ENCODE data around the gene LYRM7.

LYRM7 gene

DNA sequence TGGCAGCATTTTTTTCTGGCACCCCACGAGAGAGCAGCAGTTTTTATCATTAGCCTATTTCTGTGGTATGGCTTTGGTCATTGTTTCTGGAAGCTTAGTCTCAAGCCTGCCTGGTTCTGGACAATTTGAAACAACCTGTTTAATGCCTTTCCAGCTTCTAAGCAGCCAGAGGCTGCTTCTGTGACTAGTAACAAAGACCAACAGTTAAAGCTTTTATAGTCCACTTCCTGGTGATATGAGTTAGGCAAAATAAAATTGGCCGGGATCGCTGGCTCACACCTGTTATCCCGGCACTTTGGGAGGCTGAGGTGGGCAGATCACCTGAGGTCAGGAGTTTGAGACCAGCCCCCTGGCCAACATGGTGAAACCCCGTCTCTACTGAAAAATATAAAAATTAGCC is 24.0 kb downstream of the LYRM7 start:
- TF ChIP-seq FOXP2 (optimal IDR thresholded peaks at IDR 0.05; ENCODE audit: borderline replicate concordance, extremely low read depth, extremely low read length, insufficient read depth) (no peak), TAF1 (IDR thresholded peaks at IDR 0.05; ENCODE audit: borderline replicate concordance, insufficient read depth, low read length) (no peak), SIN3A (IDR thresholded peaks at IDR 0.05; ENCODE audit: borderline replicate concordance, insufficient read depth, low read length) (no peak), POLR2AphosphoS5 (IDR thresholded peaks at IDR 0.05; ENCODE audit: low read depth, low read length) (no peak), REST (IDR thresholded peaks at IDR 0.05; ENCODE audit: insufficient read depth in 1 of 2, low read depth in 2 of 2, low read length in 2 of 2) (no peak)

GRCh38 chr5:131195696-131196095 is 25.0 kb downstream of the LYRM7 start:
- TF ChIP-seq REST (IDR thresholded peaks at IDR 0.05; ENCODE audit: insufficient read depth in 1 of 2, low read depth in 2 of 2, low read length in 2 of 2) = no peak
- TF ChIP-seq POLR2AphosphoS5 (IDR thresholded peaks at IDR 0.05; ENCODE audit: low read depth, low read length) = no peak
- TF ChIP-seq SIN3A (IDR thresholded peaks at IDR 0.05; ENCODE audit: borderline replicate concordance, insufficient read depth, low read length) = no peak
- TF ChIP-seq FOXP2 (optimal IDR thresholded peaks at IDR 0.05; ENCODE audit: borderline replicate concordance, extremely low read depth, extremely low read length, insufficient read depth) = no peak
- TF ChIP-seq TAF1 (IDR thresholded peaks at IDR 0.05; ENCODE audit: borderline replicate concordance, insufficient read depth, low read length) = no peak

GRCh38 chr5:131196331-131196730 is 25.6 kb downstream of the LYRM7 start:
- TF ChIP-seq REST (IDR thresholded peaks at IDR 0.05; ENCODE audit: insufficient read depth in 1 of 2, low read depth in 2 of 2, low read length in 2 of 2) (no peak), FOXP2 (optimal IDR thresholded peaks at IDR 0.05; ENCODE audit: borderline replicate concordance, extremely low read depth, extremely low read length, insufficient read depth) (no peak), SIN3A (IDR thresholded peaks at IDR 0.05; ENCODE audit: borderline replicate concordance, insufficient read depth, low read length) (no peak), TAF1 (IDR thresholded peaks at IDR 0.05; ENCODE audit: borderline replicate concordance, insufficient read depth, low read length) (no peak), POLR2AphosphoS5 (IDR thresholded peaks at IDR 0.05; ENCODE audit: low read depth, low read length) (no peak)

DNA sequence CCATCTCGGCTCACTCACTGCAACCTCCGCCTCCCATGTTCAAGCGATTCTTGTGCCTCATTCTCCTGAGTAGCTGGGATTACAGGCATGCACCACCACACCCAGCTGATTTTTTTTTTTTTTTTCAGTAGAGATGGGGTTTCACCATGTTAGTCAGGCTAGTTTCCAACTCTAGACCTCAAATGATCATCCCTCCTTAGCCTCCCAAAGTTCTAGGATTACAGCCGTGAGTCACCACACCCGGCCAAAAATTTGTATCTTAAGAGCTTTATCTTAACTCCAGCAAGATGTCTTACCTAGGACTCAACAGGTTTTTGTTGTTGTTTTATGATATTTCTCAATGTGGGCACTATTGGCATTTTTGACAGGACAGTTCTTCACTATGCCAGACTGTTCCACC is 27.9 kb downstream of the LYRM7 start:
- TF ChIP-seq REST (IDR thresholded peaks at IDR 0.05; ENCODE audit: insufficient read depth in 1 of 2, low read depth in 2 of 2, low read length in 2 of 2) (no peak), POLR2AphosphoS5 (IDR thresholded peaks at IDR 0.05; ENCODE audit: low read depth, low read length) (no peak), TAF1 (IDR thresholded peaks at IDR 0.05; ENCODE audit: borderline replicate concordance, insufficient read depth, low read length) (no peak), FOXP2 (optimal IDR thresholded peaks at IDR 0.05; ENCODE audit: borderline replicate concordance, extremely low read depth, extremely low read length, insufficient read depth) (no peak), SIN3A (IDR thresholded peaks at IDR 0.05; ENCODE audit: borderline replicate concordance, insufficient read depth, low read length) (no peak)

DNA sequence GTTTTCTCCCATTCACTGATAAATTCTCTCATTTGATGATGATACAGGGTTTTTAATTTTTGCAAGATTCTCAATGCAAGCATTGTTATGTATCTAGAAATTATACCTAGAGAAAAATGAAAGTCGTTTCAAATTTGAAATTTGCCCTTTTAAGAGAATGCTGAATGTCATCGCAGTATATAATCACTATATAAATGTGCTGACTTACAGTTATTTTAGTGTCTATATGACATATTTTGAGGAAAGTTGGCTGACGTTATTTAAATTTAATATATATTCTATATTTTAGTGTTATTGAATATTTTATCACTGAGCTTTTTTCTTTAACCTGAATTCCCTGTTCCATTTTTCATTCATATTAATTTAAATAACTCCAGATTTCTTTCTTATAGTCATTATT is 29.8 kb downstream of the LYRM7 start:
- no peak for TF ChIP-seq FOXP2 (optimal IDR thresholded peaks at IDR 0.05; ENCODE audit: borderline replicate concordance, extremely low read depth, extremely low read length, insufficient read depth)
- no peak for TF ChIP-seq TAF1 (IDR thresholded peaks at IDR 0.05; ENCODE audit: borderline replicate concordance, insufficient read depth, low read length)

Data from PFSK-1 (cell line).